Right atrium auricular region (tissue), 2 donors: ENCODE measurements around the gene CCDC73. TPM values are rescaled to one million over a fixed set of nuclear protein-coding genes. Genes with fewer than 3 reads are reported as not detected.

ENCODE experiments used
- DNase-seq: peaks from one replicate; pipeline ENCODE4 v3.0.0-alpha.2; 2019; ENCODE audit warnings: low spot score
- H3K27ac ChIP-seq, 2 donors: fragments of 200-600 bp; sonication (generic); 1 replicate in 1 of 2; 2 replicates in 1 of 2; pipeline ENCODE4 v1.5.1; 2016 to 2019
- H3K27me3 ChIP-seq, 2 donors: fragments of 200-600 bp; sonication (generic); one replicate each; pipeline versions ENCODE4 v1.5.1 to v1.6.0; 2017 to 2019
- H3K36me3 ChIP-seq: fragments of 200-600 bp; sonication (generic); one replicate; pipeline ENCODE4 v1.5.1; 2016
- H3K4me1 ChIP-seq, 2 donors: fragments of 200-600 bp; sonication (generic); one replicate each; pipeline versions ENCODE4 v1.5.1 to v1.6.0; 2017 to 2019
- H3K4me3 ChIP-seq, 2 donors: fragments of 200-600 bp; sonication (generic); 1 replicate in 1 of 2; 2 replicates in 1 of 2; pipeline ENCODE4 v1.5.1; 2017 to 2019; ENCODE audit warnings: mild to moderate bottlenecking in 1 of 2, moderate library complexity in 1 of 2
- H3K9me3 ChIP-seq, 2 donors: fragments of 200-600 bp; sonication (generic); one replicate each; pipeline ENCODE4 v1.5.1; 2019
- total RNA-seq, 2 donors: library from RNA; depleted of rRNA; stranded (reverse); fragments of >200 nt; gene quantifications; one replicate each; pipeline ENCODE4 v1.1.0, GENCODE V29; 2016
- TF ChIP-seq, protein P1 (sequence below), 2 donors: fragments of 200-600 bp; sonication (generic); IDR thresholded peaks; one replicate each; pipeline ENCODE4 v1.5.1; 2019; ENCODE audit warnings: antibody characterized with exemption in 2 of 2

Gene CCDC73
- total RNA-seq, 2 donors from 2014 or later: not detected

DNA sequence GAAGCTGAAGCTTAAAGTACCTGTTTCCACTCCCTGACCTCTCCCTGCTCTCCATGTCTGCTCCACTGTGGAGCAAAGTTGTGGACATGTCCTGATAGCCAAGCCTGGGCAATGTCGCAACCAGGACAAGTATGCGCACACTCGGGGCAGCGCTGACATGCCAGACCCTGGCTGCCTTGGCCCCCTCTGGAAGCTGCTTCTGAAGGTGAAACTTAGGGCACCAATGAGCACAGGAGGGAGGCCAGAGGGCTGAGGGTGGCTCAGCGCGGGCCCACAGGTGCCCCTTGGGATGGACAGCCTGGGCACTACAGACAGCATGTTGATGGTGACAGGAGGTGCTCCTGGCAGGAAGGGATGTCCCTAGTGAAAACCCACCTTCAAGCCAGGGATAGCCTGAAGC lies 90.2 kb downstream of the CCDC73 start:
- Histone ChIP-seq H3K9me3 (peaks cover 0 to 11% of the 10 kb centered on the region in 2 donors), H3K27ac (no peak overlapping the region), H3K4me1 (no peaks in the 10 kb centered on the region), H3K36me3 (no peaks in the 10 kb centered on the region), H3K27me3 (no peaks in the 10 kb centered on the region), H3K4me3 (no peak overlapping the region)
- TF ChIP-seq, protein P1, sequence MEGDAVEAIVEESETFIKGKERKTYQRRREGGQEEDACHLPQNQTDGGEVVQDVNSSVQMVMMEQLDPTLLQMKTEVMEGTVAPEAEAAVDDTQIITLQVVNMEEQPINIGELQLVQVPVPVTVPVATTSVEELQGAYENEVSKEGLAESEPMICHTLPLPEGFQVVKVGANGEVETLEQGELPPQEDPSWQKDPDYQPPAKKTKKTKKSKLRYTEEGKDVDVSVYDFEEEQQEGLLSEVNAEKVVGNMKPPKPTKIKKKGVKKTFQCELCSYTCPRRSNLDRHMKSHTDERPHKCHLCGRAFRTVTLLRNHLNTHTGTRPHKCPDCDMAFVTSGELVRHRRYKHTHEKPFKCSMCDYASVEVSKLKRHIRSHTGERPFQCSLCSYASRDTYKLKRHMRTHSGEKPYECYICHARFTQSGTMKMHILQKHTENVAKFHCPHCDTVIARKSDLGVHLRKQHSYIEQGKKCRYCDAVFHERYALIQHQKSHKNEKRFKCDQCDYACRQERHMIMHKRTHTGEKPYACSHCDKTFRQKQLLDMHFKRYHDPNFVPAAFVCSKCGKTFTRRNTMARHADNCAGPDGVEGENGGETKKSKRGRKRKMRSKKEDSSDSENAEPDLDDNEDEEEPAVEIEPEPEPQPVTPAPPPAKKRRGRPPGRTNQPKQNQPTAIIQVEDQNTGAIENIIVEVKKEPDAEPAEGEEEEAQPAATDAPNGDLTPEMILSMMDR (IDR thresholded peaks at IDR 0.05): no peak
- DNase-seq: no peak

DNA sequence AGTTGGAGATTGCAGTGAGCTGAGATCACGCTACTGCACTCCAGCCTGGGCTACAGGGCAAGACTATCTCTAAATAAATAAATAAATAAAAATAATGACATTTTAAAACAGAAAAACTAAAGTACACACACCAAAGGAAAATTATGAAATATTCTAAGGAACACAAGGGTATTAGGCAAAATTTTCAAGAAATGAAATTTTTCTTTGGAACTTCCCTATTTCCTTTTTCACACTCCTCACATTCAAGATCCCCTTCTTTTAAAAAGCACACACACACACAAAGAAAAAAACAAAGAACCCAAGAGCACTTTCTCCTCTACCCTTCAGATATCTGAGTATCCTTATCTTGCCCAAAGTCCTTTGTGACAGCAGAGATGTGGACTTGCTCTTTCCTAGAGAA lies 92.8 kb downstream of the CCDC73 start:
- Histone ChIP-seq H3K9me3 (peaks cover 0 to 11% of the 10 kb centered on the region in 2 donors), H3K36me3 (no peaks in the 10 kb centered on the region), H3K27ac (no peak overlapping the region), H3K27me3 (no peaks in the 10 kb centered on the region), H3K4me3 (no peak overlapping the region), H3K4me1 (no peaks in the 10 kb centered on the region)
- DNase-seq: no peak
- TF ChIP-seq, protein P1 (IDR thresholded peaks at IDR 0.05): no peak

DNA sequence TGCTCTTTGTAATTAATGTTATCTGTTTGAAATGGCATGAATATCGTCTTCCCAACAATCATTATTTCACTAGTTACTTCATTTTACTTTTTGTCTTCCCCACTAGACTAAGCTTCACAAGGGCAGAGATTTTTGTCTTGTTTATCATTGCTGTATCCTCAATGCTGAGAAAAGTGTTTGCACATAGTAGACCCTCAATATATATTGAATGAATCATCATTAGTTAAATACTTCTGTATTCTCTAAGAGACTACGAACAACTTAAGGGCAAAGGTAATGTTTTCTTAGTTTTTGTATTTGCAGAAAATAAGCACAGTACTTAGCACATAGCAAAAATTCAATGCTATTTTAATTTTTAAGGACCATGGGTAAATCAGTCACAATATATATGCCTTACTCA lies 95.9 kb downstream of the CCDC73 start:
- no peaks in the 10 kb centered on the region for H3K27me3 ChIP-seq
- no peak overlapping the region for H3K27ac ChIP-seq
- DNase-seq: no peak
- no peak overlapping the region for H3K4me3 ChIP-seq
- no peaks in the 10 kb centered on the region for H3K9me3 ChIP-seq
- TF ChIP-seq, protein P1 (IDR thresholded peaks at IDR 0.05): no peak
- H3K4me1 ChIP-seq: no peaks in the 10 kb centered on the region
- no peaks in the 10 kb centered on the region for H3K36me3 ChIP-seq

DNA sequence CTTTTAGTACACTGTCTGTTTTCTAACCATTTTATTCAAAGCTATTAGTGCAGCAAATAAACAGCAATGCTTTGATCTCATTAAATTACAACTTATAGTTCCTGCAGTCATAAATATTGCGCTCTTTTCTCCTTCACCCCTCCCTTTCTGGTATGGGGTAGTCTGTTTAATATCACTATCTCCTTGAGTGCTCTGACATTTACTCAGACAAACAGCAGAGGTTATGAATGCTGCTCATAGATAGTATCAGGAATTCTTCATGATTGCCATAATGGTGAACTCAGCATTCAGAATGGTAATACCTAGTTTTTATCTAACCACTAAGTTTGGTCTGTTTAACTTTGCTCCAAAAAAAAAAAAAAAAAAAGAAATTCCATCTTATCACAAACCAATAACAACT lies 123.4 kb downstream of the CCDC73 start:
- Histone ChIP-seq H3K4me1 (no peaks in the 10 kb centered on the region), H3K27ac (no peak overlapping the region), H3K4me3 (no peak overlapping the region), H3K9me3 (peaks cover 0 to 9% of the 10 kb centered on the region in 2 donors), H3K27me3 (no peaks in the 10 kb centered on the region), H3K36me3 (no peaks in the 10 kb centered on the region)
- TF ChIP-seq, protein P1 (IDR thresholded peaks at IDR 0.05): no peak
- no peak for DNase-seq

DNA sequence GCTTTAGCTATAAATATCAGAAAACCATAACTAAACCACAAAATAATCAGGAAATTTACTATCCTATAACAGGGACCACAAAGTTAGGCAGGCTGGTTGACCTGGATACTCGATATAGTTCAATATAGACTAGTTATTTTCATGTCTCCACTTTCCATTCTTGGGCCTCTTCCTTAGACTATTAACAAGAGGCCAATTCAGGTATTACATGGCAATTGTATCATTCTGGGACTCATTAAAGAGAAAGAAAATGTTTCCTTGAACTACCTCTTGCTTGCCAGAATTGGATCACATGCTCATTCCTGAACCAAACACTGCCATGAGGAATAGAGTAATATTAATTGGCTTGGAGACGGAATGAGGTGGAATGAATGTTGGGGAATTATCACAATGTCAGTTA lies 134.8 kb downstream of the CCDC73 start:
- H3K27ac ChIP-seq: no peak overlapping the region
- no peaks in the 10 kb centered on the region for H3K9me3 ChIP-seq
- no peaks in the 10 kb centered on the region for H3K36me3 ChIP-seq
- DNase-seq: no peak
- H3K4me1 ChIP-seq: no peaks in the 10 kb centered on the region
- H3K4me3 ChIP-seq: no peak overlapping the region
- no peaks in the 10 kb centered on the region for H3K27me3 ChIP-seq
- TF ChIP-seq, protein P1 (IDR thresholded peaks at IDR 0.05): peak in 1 of 2 donors; percentile 13

DNA sequence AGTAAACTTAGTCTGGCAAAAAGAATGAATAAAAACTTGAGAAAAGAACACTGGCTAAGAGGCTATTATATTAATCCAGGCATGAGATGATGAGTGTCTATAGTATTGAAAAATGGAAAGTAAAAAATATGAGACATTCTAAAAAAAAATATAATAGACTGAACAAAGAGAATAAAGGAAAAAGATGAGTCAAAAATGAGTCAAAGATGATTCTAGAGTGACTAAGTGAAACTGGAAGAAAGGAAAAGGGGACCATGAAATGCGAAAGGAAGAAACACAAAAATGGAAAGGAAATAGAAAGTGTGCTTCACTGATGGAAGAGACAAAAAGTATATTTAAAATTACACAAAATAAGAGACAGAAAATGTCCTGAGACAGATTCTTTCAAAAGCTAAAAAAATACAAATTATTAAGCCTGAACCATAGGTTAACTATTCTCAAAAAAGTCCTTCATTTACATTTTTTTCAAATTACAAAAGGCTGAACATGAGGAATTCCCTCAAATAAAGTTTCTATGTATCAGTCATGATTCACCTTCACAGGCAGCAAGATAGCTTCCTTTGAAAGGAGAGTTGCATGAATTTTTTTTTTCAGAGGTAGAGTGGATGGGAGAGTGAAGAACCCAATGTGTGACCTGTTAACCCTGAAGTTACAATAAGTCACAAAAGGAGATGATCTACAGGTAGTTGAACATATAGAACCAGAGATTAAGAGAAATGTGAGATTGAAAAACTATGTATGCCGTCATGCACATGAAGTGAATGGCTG lies 135.6 kb downstream of the CCDC73 start:
- no peak overlapping the region for H3K4me3 ChIP-seq
- TF ChIP-seq, protein P1 (IDR thresholded peaks at IDR 0.05): no peak
- H3K27me3 ChIP-seq: no peaks in the 10 kb centered on the region
- no peaks in the 10 kb centered on the region for H3K4me1 ChIP-seq
- no peaks in the 10 kb centered on the region for H3K36me3 ChIP-seq
- H3K9me3 ChIP-seq: no peaks in the 10 kb centered on the region
- no peak for DNase-seq
- no peak overlapping the region for H3K27ac ChIP-seq
